Posterior cingulate gyrus (tissue), 11 donors: ENCODE measurements around the gene ADAM12.

Experiments used
- DNase-seq, 10 donors: peaks; one replicate each; pipeline versions ENCODE4 v3.0.0 to v3.0.0-alpha.2; 2020 to 2021; ENCODE audit warnings: mixed read lengths in 3 of 10
- intact Hi-C: fragments of 100-400 bp; cut with DNase I; formaldehyde crosslinking; loops from one replicate; pipeline ENCODE4 v1.15.1; 2023

Gene ADAM12

DNA sequence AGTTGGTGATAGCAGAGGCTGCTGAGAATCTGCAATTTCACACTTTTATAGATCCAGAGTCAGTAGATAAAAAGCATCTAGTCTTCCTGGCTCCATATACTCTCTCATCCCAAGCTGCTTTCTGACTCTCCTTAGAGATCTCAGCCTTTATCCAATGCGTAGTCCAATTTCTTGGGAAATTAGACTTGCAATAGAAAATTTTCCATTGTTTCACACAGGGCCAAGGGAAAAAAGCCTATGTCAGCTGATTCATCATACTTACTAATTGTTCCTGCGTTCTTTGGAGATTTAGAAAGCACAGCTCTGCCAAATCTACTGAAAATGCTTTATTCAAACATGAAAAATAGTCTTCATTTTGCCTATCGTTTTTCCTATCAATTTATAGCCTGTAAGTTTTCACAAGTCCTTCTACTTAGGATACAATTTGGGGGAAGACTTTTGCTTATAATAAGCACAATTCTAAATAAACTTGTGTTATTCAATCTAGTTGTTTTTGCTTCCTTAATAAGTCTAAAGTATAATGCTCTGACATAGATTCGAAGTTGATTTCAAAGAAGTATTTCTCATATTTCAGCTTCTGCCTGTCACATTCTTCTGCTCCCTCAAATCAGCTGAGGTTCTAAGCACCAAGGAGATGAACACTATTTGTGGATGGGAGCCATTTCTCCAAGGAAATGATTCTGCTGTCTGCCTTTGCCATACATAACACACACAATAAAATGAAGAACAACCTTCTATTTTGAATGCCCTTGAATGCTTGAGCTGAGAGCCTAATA is 165.4 kb downstream of the ADAM12 start:
- intact Hi-C loops, result no loop called here
- DNase-seq, result no peak

DNA sequence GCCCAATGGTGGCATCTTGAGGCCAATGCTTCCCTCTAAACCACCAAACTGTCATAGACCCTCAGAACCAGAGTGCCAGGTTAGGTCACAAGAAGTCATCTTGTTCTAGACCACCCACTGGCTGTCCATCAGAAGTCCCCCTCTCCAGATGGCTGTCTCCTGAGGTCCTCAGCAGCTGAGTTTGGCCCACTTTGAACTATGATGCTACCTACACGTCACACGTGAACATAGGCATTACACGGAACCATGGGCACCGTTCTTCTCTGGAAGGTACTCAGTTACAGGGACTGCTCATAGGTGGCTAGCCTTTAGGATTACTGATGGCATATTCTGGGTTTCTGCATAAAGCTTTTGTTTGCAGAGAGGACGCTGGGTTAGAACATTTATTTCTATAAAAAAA is 166.4 kb downstream of the ADAM12 start:
- intact Hi-C loops, result no loop called here
- no peak for DNase-seq

GRCh38 chr10:126218778-126219649 is 169.3 kb downstream of the ADAM12 start:
- DNase-seq, result no peak
- intact Hi-C loops, result no loop called here

DNA sequence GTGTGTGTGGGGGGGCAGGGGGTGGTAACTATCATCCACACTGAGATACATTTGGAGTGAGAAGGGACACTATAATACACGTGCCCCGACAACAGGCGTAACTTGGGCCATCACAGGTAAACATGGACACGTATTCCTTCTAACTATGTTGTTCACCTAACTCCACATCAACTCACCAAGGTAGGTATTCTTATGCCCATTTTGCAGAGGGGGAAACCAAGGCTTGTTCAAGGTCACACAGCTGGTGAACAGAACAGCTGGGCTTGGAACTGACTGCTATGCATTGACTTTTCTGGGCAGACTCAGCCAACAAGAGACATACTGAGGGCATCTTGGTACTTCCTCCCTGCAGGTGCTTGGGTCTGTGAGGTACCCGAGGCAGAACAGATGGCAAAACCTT is 170.1 kb downstream of the ADAM12 start:
- DNase-seq, result no peak
- intact Hi-C loops, result no loop called here

DNA sequence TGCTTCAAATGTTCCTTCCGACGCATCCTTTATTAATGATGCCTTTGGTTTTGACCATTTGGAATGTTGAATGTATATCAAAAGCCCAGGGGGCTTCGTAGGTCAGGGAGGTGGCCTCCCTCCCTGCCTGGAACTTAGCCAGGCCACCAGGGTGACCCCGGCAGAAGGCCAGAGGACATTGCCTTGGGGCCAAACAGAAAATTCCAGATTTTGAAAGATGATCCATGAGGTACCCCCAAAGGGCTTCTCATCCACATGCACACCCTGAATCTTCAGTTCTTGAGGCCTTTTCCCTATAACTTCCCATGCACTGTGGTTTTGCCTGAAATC is 171.7 kb downstream of the ADAM12 start:
- DNase-seq, result no peak
- intact Hi-C loops, result no loop called here

DNA sequence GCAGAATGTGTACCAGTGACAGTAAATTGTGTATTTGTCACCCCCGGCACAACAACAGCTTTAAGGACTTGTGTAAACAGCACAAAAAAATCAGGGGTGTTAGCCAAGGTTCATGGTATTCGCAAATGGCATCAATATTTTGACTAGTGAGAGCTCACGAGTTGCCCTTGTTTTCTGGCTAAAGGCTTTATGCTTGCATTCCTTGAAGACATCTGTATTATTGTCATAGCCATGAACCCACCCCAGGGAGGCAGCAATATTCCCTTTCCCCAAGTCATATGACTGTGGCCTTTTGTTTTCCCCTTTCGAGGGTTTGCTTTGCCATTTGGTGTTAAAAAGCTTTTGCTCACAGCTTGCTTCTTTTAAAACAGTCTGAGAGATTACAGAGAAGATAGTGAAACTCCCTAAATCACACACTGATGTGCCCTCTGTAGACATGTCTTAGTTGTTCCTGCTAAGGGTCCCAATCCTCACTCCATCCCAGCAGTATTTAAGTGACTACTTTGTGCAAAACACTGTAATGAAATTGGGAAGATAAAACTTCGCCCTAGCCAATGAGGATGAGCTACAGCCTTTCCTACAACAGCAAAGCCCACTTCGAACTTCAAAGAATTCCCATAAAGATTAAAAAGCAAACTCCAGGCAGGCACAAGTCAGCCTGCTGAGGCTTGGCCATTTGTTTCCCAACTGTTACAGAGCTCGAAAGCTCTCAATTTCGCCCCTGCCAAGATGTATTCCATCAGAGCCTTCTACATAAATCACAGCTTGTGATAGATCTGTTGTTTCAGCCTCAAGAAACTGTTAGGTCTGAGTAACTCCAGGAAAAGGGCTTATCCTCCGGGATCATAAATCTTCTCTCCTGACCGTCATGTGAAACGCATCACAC is 172.3 kb downstream of the ADAM12 start:
- no peak for DNase-seq
- intact Hi-C loops, result no loop called here

- DNase-seq, result no peak
- intact Hi-C loops, result no loop called here
Observed at GRCh38 chr10:126214679-126215078, 173.6 kb downstream of the ADAM12 start.

GRCh38 chr10:126214021-126214420 is 174.3 kb downstream of the ADAM12 start:
- intact Hi-C loops, result no loop called here
- no peak for DNase-seq

DNA sequence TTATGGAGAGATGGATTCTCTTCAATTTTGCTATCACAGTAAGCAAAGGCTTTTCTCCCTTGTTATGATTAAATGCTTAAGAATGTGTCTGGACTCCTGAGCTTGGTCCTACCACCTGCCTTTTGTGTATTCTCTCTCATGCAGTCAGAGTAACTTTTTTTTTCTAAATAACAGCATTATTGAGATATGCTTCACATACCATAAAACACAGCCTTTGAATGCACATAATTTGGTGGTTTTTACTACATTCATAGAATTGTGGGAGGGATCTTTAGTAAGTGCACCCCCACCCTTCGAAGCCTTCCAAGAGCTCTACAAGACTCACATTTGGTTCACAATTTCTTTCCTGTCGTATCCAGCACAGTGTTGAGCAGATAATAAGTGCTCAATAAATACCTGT is 175.5 kb downstream of the ADAM12 start:
- no peak for DNase-seq
- intact Hi-C loops, result no loop called here

DNA sequence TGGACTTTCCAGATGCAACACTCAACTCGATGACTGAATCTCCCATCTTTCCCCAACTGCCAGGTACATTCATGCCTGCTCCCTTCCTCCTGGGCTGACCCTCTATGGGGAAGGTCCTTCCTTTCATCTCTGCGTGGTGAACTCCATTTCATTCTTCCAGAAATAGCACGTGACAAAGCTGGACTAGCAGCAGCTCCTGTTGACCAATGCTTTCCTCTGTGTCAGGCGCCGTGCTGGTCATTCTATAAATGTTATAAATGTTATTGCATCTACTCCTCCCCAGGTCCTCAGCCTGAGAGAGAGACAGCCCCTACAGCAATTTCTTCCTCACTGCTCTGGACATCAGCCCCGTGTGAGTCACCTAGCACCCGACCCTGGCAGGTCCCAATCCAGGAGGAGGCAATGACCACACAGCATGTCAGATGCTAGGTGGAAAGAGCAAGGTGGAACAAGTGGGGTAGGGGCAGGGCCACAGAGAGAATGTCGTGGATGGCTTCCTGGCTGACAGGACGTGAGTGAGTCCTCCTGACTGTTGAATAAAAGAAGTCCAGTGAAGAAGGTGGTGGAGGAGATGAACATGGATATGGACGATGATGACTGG is 178.1 kb downstream of the ADAM12 start:
- DNase-seq, result no peak
- intact Hi-C loops, result no loop called here

DNA sequence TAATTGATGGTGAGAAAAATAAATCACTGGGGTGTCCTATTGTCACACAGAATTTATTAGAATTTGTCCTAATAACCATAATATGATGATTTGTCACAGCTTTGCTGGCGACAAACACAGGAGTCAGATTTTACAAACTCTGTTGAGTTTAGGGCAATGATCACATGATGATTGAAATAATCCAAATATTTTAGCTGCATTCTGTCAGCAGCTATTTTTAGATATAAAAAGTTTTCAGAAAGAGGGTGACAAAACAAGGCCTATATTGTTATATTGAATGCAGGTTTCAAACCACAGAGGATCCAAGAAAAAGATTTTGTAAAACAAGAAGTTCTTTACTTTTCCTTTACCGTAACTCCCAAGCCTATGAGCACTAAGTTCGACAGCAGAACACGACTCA is 178.8 kb downstream of the ADAM12 start:
- no peak for DNase-seq
- intact Hi-C loops, result no loop called here

GRCh38 chr10:126208726-126209302 is 179.5 kb downstream of the ADAM12 start:
- intact Hi-C loops, result no loop called here
- no peak for DNase-seq

GRCh38 chr10:126207851-126208250 is 180.4 kb downstream of the ADAM12 start:
- no peak for DNase-seq
- intact Hi-C loops, result no loop called here

DNA sequence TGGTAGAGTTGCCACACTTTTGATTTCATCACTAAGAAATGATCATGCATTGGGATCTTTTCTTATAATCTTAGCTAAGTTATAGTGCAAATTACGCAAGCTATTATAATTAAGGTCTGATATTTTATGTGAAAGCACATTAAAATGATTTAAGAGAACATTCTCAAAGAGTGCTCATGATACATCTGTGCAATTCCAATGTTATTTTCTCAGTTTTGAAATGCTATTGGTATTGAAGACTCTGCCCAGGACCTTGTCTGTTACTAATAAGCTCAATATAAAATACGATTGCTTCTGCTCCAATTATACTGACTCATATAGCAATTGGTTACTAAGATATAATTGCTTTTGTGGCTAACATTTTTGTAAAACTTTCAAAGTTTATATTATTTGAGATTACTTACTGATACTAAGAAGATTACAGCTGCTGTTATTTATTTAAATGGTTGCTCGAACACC is 180.9 kb downstream of the ADAM12 start:
- intact Hi-C loops, result no loop called here

DNA sequence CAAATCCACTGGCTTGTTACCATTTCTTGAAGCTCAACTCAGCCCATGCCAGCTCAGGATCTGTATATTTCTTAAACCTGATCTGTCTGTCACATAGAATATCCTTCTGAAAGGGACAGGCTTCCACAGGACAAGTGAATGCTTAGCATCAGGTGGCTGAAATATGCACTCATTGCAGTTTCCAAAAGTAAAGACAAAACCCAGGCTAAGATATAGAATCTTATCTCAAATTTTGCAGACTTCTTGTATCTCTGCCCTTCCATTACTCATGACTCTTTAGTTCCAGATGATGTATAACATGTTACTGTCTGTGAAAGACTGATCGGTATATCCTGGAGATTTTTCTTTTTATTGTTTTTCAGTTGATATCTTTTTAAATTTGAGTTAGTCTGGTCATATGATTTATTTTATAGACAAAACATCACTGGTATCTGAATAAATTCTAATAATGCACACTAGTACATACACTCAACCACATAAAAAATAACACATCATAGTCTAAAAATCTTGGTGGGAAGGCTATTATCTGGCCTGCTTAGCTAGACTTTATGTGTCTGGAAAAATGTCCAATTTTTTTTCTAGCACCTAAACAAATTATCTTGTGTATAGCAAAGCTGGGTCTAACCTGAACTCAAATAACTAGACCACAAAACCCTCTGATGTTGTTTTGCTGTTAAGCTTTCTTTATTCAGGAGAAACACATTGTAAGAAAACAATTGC is 182.6 kb downstream of the ADAM12 start:
- intact Hi-C loops, result no loop called here
- DNase-seq, result no peak

More for the DNA sequence above, 180.9 kb downstream of the ADAM12 start:
- DNase-seq, result no peak

DNA sequence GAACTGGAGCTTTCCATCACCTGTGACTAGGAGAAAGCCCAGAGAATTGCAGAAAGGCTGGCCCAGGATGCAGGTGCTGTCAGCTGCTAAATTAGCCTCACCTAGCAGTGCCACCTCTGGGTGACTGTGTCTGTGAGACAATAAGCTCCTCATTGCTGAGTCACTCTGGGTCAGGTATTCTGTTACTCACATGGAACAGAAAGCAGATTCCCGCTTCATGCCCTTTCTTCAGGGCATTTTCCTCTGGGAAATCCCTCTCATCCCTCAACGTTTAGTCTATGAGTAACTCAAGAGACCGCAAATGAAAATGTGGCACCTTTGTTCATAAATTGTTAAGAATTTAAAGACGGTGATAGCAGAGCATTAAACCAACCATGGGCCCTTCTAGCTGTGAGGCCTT is 184.0 kb downstream of the ADAM12 start:
- intact Hi-C loops, result no loop called here
- no peak for DNase-seq

GRCh38 chr10:126203746-126204145 is 184.5 kb downstream of the ADAM12 start:
- intact Hi-C loops, result no loop called here
- DNase-seq, result no peak

GRCh38 chr10:126201603-126202002 is 186.7 kb downstream of the ADAM12 start:
- DNase-seq, result no peak
- intact Hi-C loops, result no loop called here

DNA sequence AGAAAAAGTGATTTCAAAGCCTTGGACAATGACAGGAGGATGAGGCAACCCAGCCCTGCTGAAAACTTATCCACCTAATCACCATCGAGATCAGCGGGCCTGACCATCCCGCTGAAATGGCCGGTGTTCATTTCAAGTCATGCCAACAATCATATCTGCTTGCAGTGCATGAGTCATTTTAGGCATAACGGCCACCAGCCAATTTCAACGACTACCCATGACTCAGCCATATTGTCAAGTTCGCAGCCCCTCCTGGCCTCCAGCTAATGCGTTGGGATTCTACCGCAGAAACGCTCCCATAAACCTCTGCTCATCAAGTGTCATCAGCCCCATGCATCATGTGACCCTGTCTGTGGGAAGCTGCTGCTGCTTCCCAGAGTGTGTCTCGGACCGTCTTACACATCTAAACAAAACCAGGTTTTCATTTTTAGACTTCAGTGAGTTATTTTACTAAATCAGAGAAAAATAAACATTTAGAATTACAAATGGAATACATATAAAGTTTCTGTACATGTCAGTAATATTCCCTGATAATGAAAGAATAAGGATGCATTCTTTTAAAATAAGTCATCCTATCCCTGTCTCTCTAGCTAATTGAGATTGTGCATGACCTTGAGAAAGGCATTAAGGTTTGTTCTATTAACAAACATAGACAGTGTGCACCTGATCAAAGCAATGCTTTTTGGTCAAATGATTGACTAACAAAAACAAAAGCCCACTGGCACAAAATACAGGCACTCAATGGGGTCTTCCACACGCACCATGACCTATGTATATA is 188.9 kb downstream of the ADAM12 start:
- no peak for DNase-seq
- intact Hi-C loops, result no loop called here
